HUES48 (cell line): ENCODE data around the gene MED27.

Experiments used
- H3K27ac ChIP-seq: one replicate; pipeline ENCODE4 v1.7.0; 2013; ENCODE audit warnings: low read depth, low read length, inconsistent platforms
- H3K27me3 ChIP-seq: 2 replicates; pipeline ENCODE4 v1.6.1; 2013; ENCODE audit warnings: mild to moderate bottlenecking, low read length; ENCODE audit not compliant: control insufficient read depth, insufficient read depth
- H3K36me3 ChIP-seq: 2 replicates; pipeline ENCODE4 v1.6.1; 2013; ENCODE audit warnings: low read length; ENCODE audit not compliant: control insufficient read depth, insufficient read depth
- H3K4me1 ChIP-seq: 2 replicates; pipeline ENCODE4 v1.6.1; 2013; ENCODE audit warnings: mild to moderate bottlenecking, low read length; ENCODE audit not compliant: control insufficient read depth, insufficient read depth
- H3K4me3 ChIP-seq: 2 replicates; pipeline ENCODE4 v1.5.1; 2013; ENCODE audit warnings: mild to moderate bottlenecking, low read depth, low read length
- H3K9ac ChIP-seq: 2 replicates; pipeline ENCODE4 v1.6.1; 2013; ENCODE audit warnings: mild to moderate bottlenecking, low read depth, low read length, moderate library complexity
- H3K9me3 ChIP-seq: 2 replicates; pipeline ENCODE4 v1.6.1; 2013; ENCODE audit warnings: low read length; ENCODE audit not compliant: control insufficient read depth, insufficient read depth

Gene MED27

DNA sequence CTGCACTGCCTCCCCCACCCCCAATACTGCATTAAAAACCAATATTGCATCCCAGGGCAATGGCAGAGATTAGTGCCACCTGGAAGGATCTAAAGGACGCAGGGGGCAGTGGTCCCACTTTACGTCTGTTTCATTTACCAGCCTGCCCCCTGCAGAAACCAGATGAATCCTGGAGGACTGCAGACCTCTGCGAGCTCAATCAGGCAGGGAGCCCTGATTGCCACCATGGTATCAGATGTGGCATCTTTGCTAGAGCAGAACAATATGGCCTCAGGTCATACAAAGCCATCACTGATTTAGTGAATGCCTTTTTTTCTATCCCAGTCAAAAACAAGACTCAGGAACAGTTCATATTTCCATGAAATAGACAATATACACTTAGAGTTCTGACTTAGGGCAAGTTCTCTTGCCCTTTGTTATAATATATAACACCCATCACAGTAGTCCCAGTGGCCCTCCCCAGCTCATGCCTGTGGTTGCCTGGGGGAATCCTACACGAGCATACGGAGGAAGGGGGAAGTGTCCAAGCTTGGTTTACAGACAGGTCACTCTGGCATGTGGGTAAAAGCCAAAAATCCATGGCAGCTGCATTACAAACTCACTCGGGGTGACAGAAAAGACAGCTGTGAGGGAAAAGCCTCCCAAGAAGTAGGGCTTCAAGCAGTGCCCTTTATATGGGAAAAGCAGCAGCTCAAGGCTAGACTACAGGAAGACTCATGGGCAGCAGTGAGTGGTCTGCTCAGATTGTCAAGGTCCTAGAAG lies 85.1 kb downstream of the MED27 start:
- peaks cover 6% of the 10 kb centered on the region; the same call in 1 of the 2 replicates for H3K4me1 ChIP-seq
- no peak overlapping the region for H3K4me3 ChIP-seq
- no peaks in the 10 kb centered on the region for H3K36me3 ChIP-seq
- no peaks in the 10 kb centered on the region for H3K27me3 ChIP-seq
- no peak overlapping the region for H3K27ac ChIP-seq
- H3K9ac ChIP-seq, result no peak overlapping the region
- no peaks in the 10 kb centered on the region for H3K9me3 ChIP-seq

DNA sequence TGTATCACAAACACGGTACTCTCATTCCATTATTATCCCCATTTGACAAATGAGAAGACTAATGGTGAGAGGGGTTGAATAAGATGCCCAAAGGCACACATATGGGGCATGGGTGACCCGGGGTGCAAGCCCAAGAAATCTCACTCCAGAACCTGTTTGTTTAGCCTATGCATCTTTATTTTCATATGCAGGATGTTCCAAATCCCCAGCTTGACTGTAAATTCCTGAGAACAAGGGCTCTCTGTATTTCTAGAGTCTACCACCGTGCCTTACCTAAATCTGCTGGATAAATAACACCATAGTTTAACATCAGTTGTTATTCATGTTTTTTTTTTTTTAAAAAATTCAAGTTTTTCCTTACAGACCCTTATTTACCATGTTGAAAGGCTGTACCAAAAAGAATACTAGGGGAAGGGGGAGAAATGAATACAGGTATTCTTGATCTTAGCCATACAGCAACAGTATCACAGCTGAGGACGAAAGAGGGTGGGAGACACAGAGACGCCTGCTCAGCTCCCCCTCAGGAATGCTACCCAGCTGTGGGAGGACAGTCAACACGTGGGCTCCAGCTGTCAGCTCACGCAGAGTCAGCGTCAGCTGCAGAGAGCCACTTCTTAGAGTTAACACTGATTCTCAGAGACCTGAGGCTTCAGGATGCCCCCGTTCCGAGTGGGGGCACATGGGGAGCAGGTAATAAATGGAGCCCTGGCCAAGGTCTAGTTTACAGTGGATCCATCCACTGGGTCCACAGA lies 86.6 kb downstream of the MED27 start:
- H3K27me3 ChIP-seq, result no peaks in the 10 kb centered on the region
- no peak overlapping the region for H3K9ac ChIP-seq
- H3K9me3 ChIP-seq, result no peaks in the 10 kb centered on the region
- no peaks in the 10 kb centered on the region for H3K36me3 ChIP-seq
- H3K4me1 ChIP-seq, result peaks cover 6% of the 10 kb centered on the region; the same call in 1 of the 2 replicates
- H3K27ac ChIP-seq, result no peak overlapping the region
- H3K4me3 ChIP-seq, result no peak overlapping the region

DNA sequence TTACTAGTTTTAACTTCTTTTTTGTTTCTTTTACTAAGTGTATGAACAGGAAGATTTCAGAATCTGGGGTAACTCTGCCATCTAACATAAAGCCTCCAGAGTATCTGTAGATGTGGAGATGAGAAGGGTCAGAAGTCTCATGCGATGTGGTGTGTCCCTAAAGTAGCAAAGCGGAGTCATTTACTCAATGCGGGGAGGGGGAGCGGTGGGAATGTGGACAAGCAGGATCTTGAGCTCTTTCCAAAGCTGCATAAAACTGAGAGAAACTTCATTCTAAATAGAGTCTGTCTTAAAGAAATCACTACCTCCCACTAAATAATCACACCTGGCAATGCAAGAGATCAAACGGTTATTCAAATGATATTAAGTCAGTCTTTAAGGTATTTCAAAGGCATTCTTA lies 92.4 kb downstream of the MED27 start:
- Histone ChIP-seq H3K36me3 (no peaks in the 10 kb centered on the region), H3K9me3 (no peaks in the 10 kb centered on the region), H3K27ac (no peak overlapping the region), H3K27me3 (no peaks in the 10 kb centered on the region), H3K9ac (no peak overlapping the region), H3K4me3 (no peak overlapping the region), H3K4me1 (peaks cover 14% of the 10 kb centered on the region)

DNA sequence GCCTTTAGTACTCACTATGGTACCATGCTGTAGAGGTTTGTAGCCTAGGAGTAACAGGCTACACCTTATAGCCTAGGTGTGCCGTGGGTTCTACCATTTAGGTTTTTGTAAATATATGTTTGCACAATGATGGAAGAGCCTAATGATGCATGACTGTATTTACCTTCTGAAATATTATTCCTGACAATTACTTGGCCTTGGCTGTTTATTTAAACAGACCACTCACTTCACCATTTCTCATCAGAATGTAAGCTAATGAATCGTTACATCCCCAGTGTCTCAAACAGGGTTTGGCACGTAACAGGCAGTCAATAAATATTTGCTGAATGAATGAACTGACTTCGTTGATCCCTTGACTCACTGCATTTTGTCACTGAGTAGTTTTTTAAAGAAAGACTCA lies 93.1 kb downstream of the MED27 start:
- no peak overlapping the region for H3K4me3 ChIP-seq
- no peaks in the 10 kb centered on the region for H3K36me3 ChIP-seq
- H3K9ac ChIP-seq, result no peak overlapping the region
- H3K27me3 ChIP-seq, result no peaks in the 10 kb centered on the region
- H3K27ac ChIP-seq, result no peak overlapping the region
- H3K9me3 ChIP-seq, result no peaks in the 10 kb centered on the region
- peaks cover 14% of the 10 kb centered on the region for H3K4me1 ChIP-seq

DNA sequence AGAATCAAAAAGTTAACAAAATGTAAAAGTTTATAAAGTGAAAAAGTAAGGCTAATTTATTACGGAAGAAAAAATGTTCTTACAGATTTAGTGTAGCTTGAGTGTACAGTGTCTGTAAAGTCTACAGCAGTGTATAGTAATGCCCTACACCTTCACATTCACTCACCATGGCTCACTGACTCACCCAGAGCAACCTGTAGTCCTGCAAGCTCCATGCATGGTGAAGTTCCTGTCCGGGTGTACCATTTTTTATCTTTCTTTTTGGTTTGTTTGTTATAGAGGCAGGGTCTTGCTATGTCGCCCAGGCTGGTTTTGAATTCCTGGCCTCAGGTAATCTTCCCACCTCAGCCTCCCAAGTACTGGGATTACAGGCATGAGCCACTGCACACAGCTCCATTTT lies 93.6 kb downstream of the MED27 start:
- H3K27me3 ChIP-seq, result no peaks in the 10 kb centered on the region
- H3K4me1 ChIP-seq, result peaks cover 14% of the 10 kb centered on the region
- no peak overlapping the region for H3K9ac ChIP-seq
- no peak overlapping the region for H3K4me3 ChIP-seq
- H3K36me3 ChIP-seq, result no peaks in the 10 kb centered on the region
- no peaks in the 10 kb centered on the region for H3K9me3 ChIP-seq
- H3K27ac ChIP-seq, result no peak overlapping the region

DNA sequence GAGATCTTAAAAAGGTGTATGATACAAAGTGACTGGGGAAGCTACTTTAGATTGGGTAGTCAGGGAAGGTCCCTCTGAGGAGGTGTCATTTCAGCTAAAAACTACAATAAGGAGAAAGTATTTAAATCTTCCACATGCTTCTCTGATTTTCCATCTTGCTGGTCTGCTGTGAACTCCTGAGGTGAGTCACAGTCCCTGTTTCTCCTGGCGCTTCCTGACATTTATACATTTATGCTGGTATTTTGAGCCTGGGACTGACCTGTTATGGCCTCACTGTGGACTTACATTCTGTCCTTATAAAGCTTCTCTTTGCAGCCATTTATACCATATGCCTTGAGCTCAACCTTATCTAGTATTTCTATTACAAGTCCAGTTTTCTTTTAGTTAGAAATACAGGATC lies 95.1 kb downstream of the MED27 start:
- H3K27me3 ChIP-seq, result no peaks in the 10 kb centered on the region
- no peaks in the 10 kb centered on the region for H3K9me3 ChIP-seq
- H3K36me3 ChIP-seq, result no peaks in the 10 kb centered on the region
- no peak overlapping the region for H3K4me3 ChIP-seq
- H3K27ac ChIP-seq, result no peak overlapping the region
- H3K9ac ChIP-seq, result no peak overlapping the region
- H3K4me1 ChIP-seq, result peaks cover 14% of the 10 kb centered on the region

DNA sequence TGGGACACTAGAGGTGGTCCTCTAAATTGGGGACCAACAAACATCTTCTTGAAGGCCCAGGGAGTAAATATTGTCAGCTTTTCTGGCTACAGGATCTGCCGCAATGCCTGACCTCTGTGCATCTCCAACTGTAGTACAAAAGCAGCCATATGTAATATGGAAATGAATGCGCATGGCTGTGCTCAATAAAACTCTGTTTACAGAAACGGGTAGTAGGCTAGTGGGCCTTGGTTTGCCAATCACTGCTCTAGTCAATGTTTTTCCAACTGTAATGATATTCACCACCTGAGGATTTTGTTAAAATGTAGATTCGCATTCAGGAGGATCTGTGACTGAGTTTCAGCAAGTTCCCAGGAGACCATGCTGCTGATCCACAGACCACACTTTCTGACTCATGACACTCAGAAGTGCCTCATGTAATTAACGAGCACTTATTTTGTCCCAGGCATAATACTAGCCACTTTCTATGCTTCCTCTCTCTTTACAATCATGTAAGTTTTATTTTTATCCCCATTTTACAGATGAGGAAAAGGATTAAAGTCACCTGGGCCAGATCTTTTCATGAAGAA lies 96.9 kb downstream of the MED27 start:
- Histone ChIP-seq H3K9ac (no peak overlapping the region), H3K4me1 (peaks cover 13% of the 10 kb centered on the region), H3K27me3 (no peaks in the 10 kb centered on the region), H3K4me3 (no peak overlapping the region), H3K27ac (no peak overlapping the region), H3K36me3 (no peaks in the 10 kb centered on the region), H3K9me3 (no peaks in the 10 kb centered on the region)

DNA sequence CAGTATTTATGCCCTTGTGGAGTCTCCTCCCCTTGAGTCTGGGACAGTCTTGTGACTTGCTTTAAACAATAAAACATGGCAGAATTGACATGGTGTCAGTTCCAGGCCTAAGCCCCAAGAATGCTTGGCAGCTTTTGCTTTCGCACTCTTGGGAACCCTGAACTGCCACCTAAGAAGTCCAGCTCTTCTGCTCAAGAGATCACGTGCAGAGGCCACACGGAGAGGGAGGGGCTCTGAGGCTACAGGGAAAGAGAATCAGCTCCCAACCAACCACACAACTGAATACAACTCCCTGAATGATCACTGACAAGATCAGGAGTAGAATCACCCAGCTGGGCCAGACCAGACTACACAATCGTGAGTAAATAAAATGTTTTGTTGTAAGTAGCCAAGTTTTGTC lies 97.6 kb downstream of the MED27 start:
- no peak overlapping the region for H3K9ac ChIP-seq

DNA sequence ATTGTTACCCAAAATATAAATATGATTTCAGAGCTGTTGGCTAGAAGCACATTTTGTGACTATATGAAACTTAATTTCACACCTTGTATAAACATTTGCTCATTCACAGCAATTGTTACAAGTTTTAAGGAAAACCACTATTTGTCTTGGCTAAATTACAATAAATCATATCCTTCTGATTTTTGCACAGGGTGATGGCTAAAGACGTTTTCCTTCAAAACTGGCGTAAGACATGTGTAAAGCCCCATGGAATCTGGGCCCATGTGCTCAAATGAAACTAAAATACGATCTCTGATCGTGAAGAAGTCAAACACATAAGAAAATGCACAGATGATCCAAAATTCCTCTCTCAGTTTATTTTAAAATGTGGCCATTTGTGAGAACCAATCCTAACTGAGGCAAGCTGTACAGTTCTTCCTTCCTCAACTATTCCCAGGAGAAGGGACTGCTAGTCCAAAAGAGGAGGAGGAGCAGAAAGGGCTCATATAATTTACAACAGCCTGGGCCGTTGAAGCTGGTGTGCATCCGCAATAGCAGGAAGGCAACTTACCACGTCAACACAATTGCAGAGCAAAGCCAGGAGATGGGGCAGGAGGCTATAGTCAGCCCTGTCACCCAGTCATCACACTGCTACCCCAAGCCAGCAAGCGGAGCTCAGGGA lies 98.4 kb downstream of the MED27 start:
- Histone ChIP-seq H3K9me3 (no peaks in the 10 kb centered on the region), H3K36me3 (no peaks in the 10 kb centered on the region), H3K4me1 (0 out of 2 replicates have a peak, but pooled peaks cover 5% of the 10 kb centered on the region), H3K27ac (no peak overlapping the region), H3K27me3 (no peaks in the 10 kb centered on the region), H3K4me3 (no peak overlapping the region), H3K9ac (no peak overlapping the region)

More for the DNA sequence above, 97.6 kb downstream of the MED27 start:
- H3K9me3 ChIP-seq, result no peaks in the 10 kb centered on the region
- no peaks in the 10 kb centered on the region for H3K27me3 ChIP-seq
- no peak overlapping the region for H3K4me3 ChIP-seq
- H3K27ac ChIP-seq, result no peak overlapping the region
- no peaks in the 10 kb centered on the region for H3K36me3 ChIP-seq
- peaks cover 6% of the 10 kb centered on the region for H3K4me1 ChIP-seq

DNA sequence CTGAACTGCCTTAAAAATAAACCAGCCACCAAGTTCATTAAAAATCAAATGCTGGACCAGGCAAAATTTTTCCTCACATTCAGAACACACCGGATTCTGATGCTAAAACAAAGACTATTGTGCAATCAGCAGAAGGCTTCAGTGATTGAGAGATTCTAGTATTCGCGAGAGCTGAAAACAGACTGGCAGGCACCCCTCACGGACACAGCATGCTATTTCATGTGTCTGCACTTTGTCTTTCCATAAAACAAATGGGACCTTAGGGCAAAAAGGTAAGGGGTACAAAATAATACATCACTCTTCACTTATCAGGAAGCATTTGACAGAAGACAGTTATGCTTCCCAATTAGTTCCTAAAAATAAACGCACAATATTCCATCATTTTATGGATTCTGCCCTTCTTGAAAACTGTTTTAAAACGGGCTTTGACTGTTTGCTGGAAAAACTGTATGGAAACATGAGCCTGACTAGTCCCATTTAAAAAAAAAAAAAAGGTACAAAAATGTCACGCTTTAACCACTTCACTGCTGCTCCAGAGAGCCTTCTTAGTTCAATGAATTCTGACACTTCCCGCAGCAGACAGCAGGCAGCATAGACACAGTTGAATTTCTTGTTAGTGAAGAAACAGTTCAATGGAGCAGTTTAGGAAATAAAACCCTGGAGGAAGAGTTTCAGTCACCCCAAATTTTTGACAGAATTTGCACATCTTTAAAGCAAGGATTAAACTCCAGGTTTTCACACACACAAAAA lies 99.2 kb downstream of the MED27 start:
- no peak overlapping the region for H3K27ac ChIP-seq
- H3K9me3 ChIP-seq, result no peaks in the 10 kb centered on the region

More for the DNA sequence above, 99.2 kb downstream of the MED27 start:
- Histone ChIP-seq H3K27me3 (no peaks in the 10 kb centered on the region), H3K9ac (no peak overlapping the region), H3K36me3 (no peaks in the 10 kb centered on the region), H3K4me3 (no peak overlapping the region), H3K4me1 (0 out of 2 replicates have a peak, but pooled peaks cover 5% of the 10 kb centered on the region)
